Effector memory CD4-positive, alpha-beta T cell (primary cell): Measurements from ENCODE around the gene IL1R1.

Source experiments
- DNase-seq, 3 donors: peaks; one replicate each; pipeline ENCODE4 v3.0.0-alpha.2; 2020
- H3K27ac ChIP-seq: 2 replicates; pipeline ENCODE4 v1.7.0; 2013; ENCODE audit warnings: mild to moderate bottlenecking, low read length, moderate library complexity; ENCODE audit not compliant: insufficient read depth, poor library complexity, severe bottlenecking
- H3K27me3 ChIP-seq: replicated peaks from 2 replicates; pipeline ENCODE4 v1.7.0; 2013; ENCODE audit warnings: mild to moderate bottlenecking, low read length; ENCODE audit not compliant: insufficient read depth, control insufficient read depth, poor library complexity, severe bottlenecking
- H3K36me3 ChIP-seq: 2 replicates; pipeline ENCODE4 v1.7.0; 2013; ENCODE audit warnings: mild to moderate bottlenecking, low read length, moderate library complexity; ENCODE audit not compliant: control insufficient read depth, insufficient read depth
- H3K4me1 ChIP-seq: 2 replicates; pipeline ENCODE4 v1.7.0; 2013; ENCODE audit warnings: low read length, mild to moderate bottlenecking; ENCODE audit not compliant: control insufficient read depth, insufficient read depth, poor library complexity, severe bottlenecking
- H3K4me3 ChIP-seq: 2 replicates; pipeline ENCODE4 v1.7.0; 2013; ENCODE audit warnings: low read length, low read depth, mild to moderate bottlenecking; ENCODE audit not compliant: insufficient read depth, poor library complexity, severe bottlenecking
- H3K9me3 ChIP-seq: 2 replicates; pipeline ENCODE4 v1.7.0; 2013; ENCODE audit warnings: mild to moderate bottlenecking, low read length, moderate library complexity; ENCODE audit not compliant: control insufficient read depth

IL1R1 gene

GRCh38 chr2:102181376-102181775 lies 38.8 kb downstream of the IL1R1 start:
- DNase-seq, result no peak
- no peak overlapping the region for H3K4me3 ChIP-seq
- H3K9me3 ChIP-seq, result no peaks in the 10 kb centered on the region
- H3K4me1 ChIP-seq, result no peaks in the 10 kb centered on the region
- H3K27ac ChIP-seq, result no peak overlapping the region
- H3K27me3 ChIP-seq, result no peaks in the 10 kb centered on the region
- H3K36me3 ChIP-seq, result no peaks in the 10 kb centered on the region

- no peak overlapping the region for H3K4me3 ChIP-seq
- no peak for DNase-seq
- no peaks in the 10 kb centered on the region for H3K9me3 ChIP-seq
- H3K27me3 ChIP-seq, result no peaks in the 10 kb centered on the region
- H3K27ac ChIP-seq, result no peak overlapping the region
- H3K36me3 ChIP-seq, result no peaks in the 10 kb centered on the region
- H3K4me1 ChIP-seq, result no peaks in the 10 kb centered on the region
These were observed 39.5 kb downstream of the IL1R1 start for GRCh38 chr2:102181919-102182635.

DNA sequence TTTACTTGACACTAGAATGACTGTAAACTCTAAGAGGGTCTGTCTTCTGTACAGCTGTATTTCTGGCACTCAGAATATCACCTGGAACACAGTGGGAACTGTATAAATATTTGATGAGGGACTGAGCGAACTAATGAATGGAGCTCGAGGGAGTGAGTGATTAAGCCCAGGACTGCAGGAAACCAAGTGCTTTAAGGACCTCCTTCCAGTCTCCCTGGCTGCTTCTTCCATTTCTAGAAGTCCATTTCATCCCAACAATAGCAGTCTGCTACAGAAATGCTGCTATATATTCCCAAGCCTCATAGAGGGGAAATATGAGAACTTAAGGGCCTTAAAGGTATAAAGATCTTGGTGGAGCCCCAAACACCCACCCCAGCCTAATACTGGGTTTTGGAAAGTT lies 41.5 kb downstream of the IL1R1 start:
- no peak for DNase-seq

GRCh38 chr2:102184568-102184967 lies 42.0 kb downstream of the IL1R1 start:
- DNase-seq, result no peak
- H3K9me3 ChIP-seq, result no peaks in the 10 kb centered on the region

More for the DNA sequence above, 41.5 kb downstream of the IL1R1 start:
- Histone ChIP-seq H3K4me3 (no peak overlapping the region), H3K36me3 (no peaks in the 10 kb centered on the region), H3K27ac (no peak overlapping the region), H3K27me3 (no peaks in the 10 kb centered on the region), H3K4me1 (no peaks in the 10 kb centered on the region), H3K9me3 (no peaks in the 10 kb centered on the region)

GRCh38 chr2:102185347-102185746 lies 42.8 kb downstream of the IL1R1 start:
- no peak for DNase-seq
- no peaks in the 10 kb centered on the region for H3K27me3 ChIP-seq
- no peak overlapping the region for H3K27ac ChIP-seq
- no peaks in the 10 kb centered on the region for H3K9me3 ChIP-seq
- no peaks in the 10 kb centered on the region for H3K36me3 ChIP-seq
- no peaks in the 10 kb centered on the region for H3K4me1 ChIP-seq
- H3K4me3 ChIP-seq, result no peak overlapping the region

More at GRCh38 chr2:102184568-102184967, 42.0 kb downstream of the IL1R1 start:
- H3K36me3 ChIP-seq, result no peaks in the 10 kb centered on the region
- no peaks in the 10 kb centered on the region for H3K27me3 ChIP-seq
- H3K27ac ChIP-seq, result no peak overlapping the region
- no peaks in the 10 kb centered on the region for H3K4me1 ChIP-seq
- no peak overlapping the region for H3K4me3 ChIP-seq

DNA sequence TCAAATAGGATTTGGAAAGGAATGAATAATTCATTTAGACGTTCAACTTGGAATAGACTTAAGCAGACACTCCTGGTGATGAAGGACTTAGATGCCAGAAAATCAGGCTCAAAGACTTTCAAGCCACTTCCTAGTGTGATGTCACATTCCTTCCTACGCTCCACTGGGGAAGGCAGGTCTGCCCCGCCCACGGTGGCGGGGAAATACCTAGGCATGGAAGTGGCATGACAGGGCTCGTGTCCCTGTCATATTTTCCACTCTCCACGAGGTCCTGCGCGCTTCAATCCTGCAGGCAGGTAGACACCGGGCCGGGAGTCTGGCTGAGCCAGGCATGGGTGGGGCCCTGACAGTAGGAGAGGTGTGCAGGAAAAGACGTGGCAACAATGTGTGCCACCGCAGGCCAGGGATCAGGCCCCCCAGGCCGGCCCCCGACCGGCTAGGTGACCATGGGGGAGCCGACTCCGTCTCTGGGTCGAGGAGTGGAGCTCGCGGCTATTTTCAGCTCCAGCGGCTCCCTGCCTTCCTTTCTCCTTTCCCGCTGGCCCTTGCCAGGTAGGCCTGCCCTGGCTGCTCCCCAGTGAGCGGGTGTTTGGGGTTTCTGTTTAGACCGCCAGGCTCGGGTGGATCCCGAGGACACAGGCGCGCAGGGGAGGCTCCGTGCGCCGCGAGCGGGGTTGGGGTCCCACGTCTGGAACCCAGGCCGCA lies 44.4 kb downstream of the IL1R1 start, which contains the start of gene IL1RL2:
TSS of gene IL1RL2 (plus strand) at position 233 of the 705 bp plus-strand sequence. CDS start 845 bp downstream, outside the sequence.
- no peak for DNase-seq
- Histone ChIP-seq H3K4me1 (no peaks in the 10 kb centered on the region), H3K36me3 (no peaks in the 10 kb centered on the region), H3K9me3 (no peaks in the 10 kb centered on the region), H3K27ac (no peak within 1 kb of the TSS), H3K27me3 (no peaks in the 10 kb centered on the region), H3K4me3 (peak within 1 kb of the TSS; percentile 45)

DNA sequence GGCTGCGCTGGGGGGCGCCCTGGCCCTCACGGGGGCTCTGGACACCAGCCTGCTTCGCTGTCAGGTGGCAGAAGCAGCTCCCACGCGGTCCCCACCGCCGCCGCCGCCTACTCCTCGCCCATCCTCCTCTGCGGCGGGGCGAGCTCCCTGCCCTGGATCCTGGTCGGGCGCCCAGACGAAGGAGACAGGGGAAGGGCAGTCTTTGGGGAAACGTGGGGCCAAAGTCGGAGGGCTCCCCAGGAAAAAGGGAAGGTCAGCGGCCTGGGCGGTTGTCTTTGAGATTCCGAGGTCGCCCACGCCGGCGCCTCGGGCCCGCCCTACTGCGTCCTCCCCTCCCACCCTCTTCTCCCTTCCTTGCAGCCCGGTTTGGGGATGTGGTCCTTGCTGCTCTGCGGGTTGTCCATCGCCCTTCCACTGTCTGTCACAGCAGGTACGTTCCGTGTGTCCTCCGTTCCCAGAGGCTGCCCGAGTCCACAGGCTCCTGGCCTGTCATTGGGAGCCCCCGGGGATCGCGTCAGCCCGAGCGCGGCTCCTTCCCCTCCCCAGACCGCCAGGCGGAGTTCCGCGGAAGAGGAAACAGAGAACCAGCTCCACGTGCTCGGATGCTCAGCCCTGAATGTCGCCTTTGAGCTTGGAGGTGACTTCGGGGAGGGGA lies 45.1 kb downstream of the IL1R1 start:
- H3K4me1 ChIP-seq, result no peaks in the 10 kb centered on the region
- H3K27ac ChIP-seq, result no peak overlapping the region
- H3K4me3 ChIP-seq, result peak overlapping the region; percentile 45
- peak; percentile 10 to 26 (median 18) for DNase-seq
- no peaks in the 10 kb centered on the region for H3K36me3 ChIP-seq
- no peaks in the 10 kb centered on the region for H3K27me3 ChIP-seq
- H3K9me3 ChIP-seq, result no peaks in the 10 kb centered on the region

DNA sequence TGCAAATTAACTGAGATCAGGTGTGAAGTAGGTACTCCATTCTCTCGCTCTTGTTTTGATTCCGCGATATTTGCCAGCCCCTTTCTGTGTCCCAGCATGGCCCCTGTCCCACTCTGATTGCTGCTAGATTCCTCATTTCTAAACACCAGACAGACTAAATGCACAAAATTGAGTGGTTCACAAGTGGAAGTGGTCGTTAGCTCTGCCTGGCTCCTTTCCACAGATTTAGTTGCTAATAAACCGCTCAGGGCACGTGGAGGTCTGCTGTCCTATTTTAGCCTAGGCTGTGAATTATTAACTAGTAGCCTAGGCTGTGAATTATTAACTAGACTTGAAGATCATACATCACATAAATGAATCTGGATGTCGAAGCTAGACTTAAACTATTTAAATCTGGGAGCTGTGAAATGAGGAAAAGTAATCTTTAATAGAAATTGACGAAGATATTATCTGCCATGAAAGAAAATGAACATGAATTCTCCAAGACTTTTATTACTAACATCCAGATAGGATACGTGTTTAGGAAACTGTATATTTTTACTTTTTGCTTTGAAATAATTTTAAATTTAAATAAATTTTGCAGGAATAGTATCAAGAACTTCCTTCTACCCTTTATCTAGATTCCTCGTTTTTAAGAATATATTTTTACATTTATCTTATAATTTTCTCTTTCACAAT lies 48.0 kb downstream of the IL1R1 start:
- H3K36me3 ChIP-seq, result no peaks in the 10 kb centered on the region

GRCh38 chr2:102191501-102191900 lies 49.0 kb downstream of the IL1R1 start:
- Histone ChIP-seq H3K27ac (no peak overlapping the region), H3K36me3 (no peaks in the 10 kb centered on the region), H3K9me3 (no peaks in the 10 kb centered on the region), H3K4me3 (no peak overlapping the region), H3K4me1 (no peaks in the 10 kb centered on the region), H3K27me3 (no peaks in the 10 kb centered on the region)
- no peak for DNase-seq

More for the DNA sequence above, 48.0 kb downstream of the IL1R1 start:
- H3K9me3 ChIP-seq, result no peaks in the 10 kb centered on the region
- no peak overlapping the region for H3K27ac ChIP-seq
- DNase-seq, result no peak
- H3K4me3 ChIP-seq, result no peak overlapping the region
- H3K4me1 ChIP-seq, result no peaks in the 10 kb centered on the region
- no peaks in the 10 kb centered on the region for H3K27me3 ChIP-seq
